IMR-90 (cell line): ENCODE data around the gene DACH1. TPM values are rescaled to one million over a fixed set of nuclear protein-coding genes. Genes with fewer than 3 reads are reported as not detected.

Experiments used
- ATAC-seq: fragments of 200-7000 bp; cut with Tn5 transposase; 2 replicates; pipeline ENCODE4 v1.9.1; 2020; ENCODE audit warnings: low read depth, mild to moderate bottlenecking, moderate library complexity
- BruUV-seq: library from RNA; stranded (reverse); fragments of 400-500 nt; replicated peaks from 2 replicates; lab custom pipeline; 2021; lab: Mats Ljungman, UMichigan
- CTCF ChIA-PET: fragments of 300-600 bp; formaldehyde crosslinking; extraction: SDS; loops from one replicate; lab custom pipeline; 2021; ENCODE audit warnings: antibody characterized with exemption; lab: Yijun Ruan, JAX
- POLR2A ChIA-PET: fragments of 300-600 bp; sonication (Branson Sonifier 250); formaldehyde crosslinking; loops from one replicate; lab custom pipeline; 2022; ENCODE audit warnings: antibody characterized with exemption; ENCODE audit not compliant: unreplicated experiment; lab: Charles Lee
- DNase-seq: peaks from one replicate; pipeline ENCODE4 v3.0.0; 2013
- H2AFZ ChIP-seq: replicated peaks from 2 replicates; pipeline ENCODE3; 2013; ENCODE audit warnings: low read length, mild to moderate bottlenecking; ENCODE audit not compliant: poor library complexity
- H2AK5ac ChIP-seq: 2 replicates; pipeline ENCODE4 v1.6.1; 2013; ENCODE audit warnings: low read depth, low read length, inconsistent platforms
- H2AK9ac ChIP-seq: replicated peaks from 2 replicates; pipeline ENCODE3; 2013; ENCODE audit warnings: mild to moderate bottlenecking, low read depth, low read length, moderate library complexity; ENCODE audit not compliant: poor library complexity
- H2BK120ac ChIP-seq: 2 replicates; pipeline ENCODE4 v1.6.1; 2013; ENCODE audit warnings: low read depth, low read length, inconsistent platforms
- H2BK15ac ChIP-seq: 3 replicates; pipeline ENCODE4 v1.6.1; 2013; ENCODE audit warnings: low read depth, low read length, inconsistent platforms
- H2BK20ac ChIP-seq: 2 replicates; pipeline ENCODE4 v1.6.1; 2013; ENCODE audit warnings: low read depth, mild to moderate bottlenecking, inconsistent platforms, low read length, moderate library complexity
- H2BK5ac ChIP-seq: 2 replicates; pipeline ENCODE4 v1.6.1; 2013; ENCODE audit warnings: mild to moderate bottlenecking, low read depth, low read length, inconsistent platforms; ENCODE audit not compliant: poor library complexity, severe bottlenecking
- H3K14ac ChIP-seq: replicated peaks from 2 replicates; pipeline ENCODE4 v1.6.1; 2013; ENCODE audit warnings: low read depth, low read length, inconsistent platforms
- H3K18ac ChIP-seq: 2 replicates; pipeline ENCODE4 v1.6.1; 2013; ENCODE audit warnings: low read depth, low read length, control low read depth
- H3K23ac ChIP-seq: 2 replicates; pipeline ENCODE4 v1.6.1; 2013; ENCODE audit warnings: low read depth, low read length, inconsistent platforms
- H3K27ac ChIP-seq: 2 replicates; pipeline ENCODE4 v1.5.1; 2013; ENCODE audit warnings: mild to moderate bottlenecking, control low read depth, low read length; ENCODE audit not compliant: insufficient read depth
- H3K27me3 ChIP-seq: 2 replicates; pipeline ENCODE4 v1.6.1; 2013; ENCODE audit warnings: low read length; ENCODE audit not compliant: control insufficient read depth, insufficient read depth
- H3K36me3 ChIP-seq: 2 replicates; pipeline ENCODE4 v1.6.1; 2013; ENCODE audit warnings: low read length, mixed read lengths; ENCODE audit not compliant: control insufficient read depth, insufficient read depth
- H3K4ac ChIP-seq: 2 replicates; pipeline ENCODE4 v1.6.1; 2013; ENCODE audit warnings: low read depth, low read length, inconsistent platforms
- H3K4me1 ChIP-seq: 2 replicates; pipeline ENCODE4 v1.6.1; 2013; ENCODE audit warnings: low read length, mixed read lengths; ENCODE audit not compliant: control insufficient read depth, insufficient read depth
- H3K4me2 ChIP-seq: 2 replicates; pipeline ENCODE4 v1.6.1; 2013; ENCODE audit warnings: low read depth, mild to moderate bottlenecking, control low read depth, low read length, moderate library complexity
- H3K4me3 ChIP-seq: 2 replicates; pipeline ENCODE4 v1.5.1; 2013; ENCODE audit warnings: low read depth, mild to moderate bottlenecking, control low read depth, low read length, moderate library complexity; ENCODE audit not compliant: insufficient read depth
- H3K56ac ChIP-seq: 2 replicates; pipeline ENCODE4 v1.6.1; 2013; ENCODE audit warnings: low read length, inconsistent platforms; ENCODE audit not compliant: insufficient read depth; ENCODE audit errors: extremely low read depth
- H3K79me1 ChIP-seq, 2 experiments: 2 replicates each; pipeline ENCODE4 v1.6.1; 2013; ENCODE audit warnings: low read length in 2 of 2, inconsistent platforms in 1 of 2, low read depth in 1 of 2
- H3K9ac ChIP-seq: 2 replicates; pipeline ENCODE4 v1.6.1; 2013; ENCODE audit warnings: low read depth, low read length, control low read depth
- H3K9me1 ChIP-seq: 2 replicates; pipeline ENCODE4 v1.6.1; 2013; ENCODE audit warnings: low read length, inconsistent platforms; ENCODE audit not compliant: insufficient read depth
- H3K9me3 ChIP-seq: 2 replicates; pipeline ENCODE4 v1.6.1; 2013; ENCODE audit warnings: low read length; ENCODE audit not compliant: control insufficient read depth, insufficient read depth
- H4K20me1 ChIP-seq: 2 replicates; pipeline ENCODE4 v1.6.1; 2013; ENCODE audit warnings: low read length, inconsistent platforms; ENCODE audit not compliant: insufficient read depth
- H4K5ac ChIP-seq: 2 replicates; pipeline ENCODE4 v1.6.1; 2013; ENCODE audit warnings: mild to moderate bottlenecking, low read depth, low read length, control low read depth
- H4K8ac ChIP-seq, 2 experiments: 2 replicates each; pipeline ENCODE4 v1.6.1; 2013; ENCODE audit warnings: low read depth in 2 of 2, low read length in 2 of 2, control low read depth in 1 of 2, inconsistent platforms in 1 of 2
- H4K91ac ChIP-seq: 2 replicates; pipeline ENCODE4 v1.6.1; 2013; ENCODE audit warnings: low read depth, low read length, inconsistent platforms; ENCODE audit not compliant: insufficient read depth
- CEBPB ChIP-seq: IDR thresholded peaks from 2 replicates; pipeline ENCODE4 v1.6.1; 2012; ENCODE audit warnings: low read depth, low read length, improper control_type of control experiment
- MAFK ChIP-seq: IDR thresholded peaks from 2 replicates; pipeline ENCODE4 v1.6.1; 2012; ENCODE audit warnings: low read depth, low read length, improper control_type of control experiment
- MAZ ChIP-seq: IDR thresholded peaks from 2 replicates; pipeline ENCODE4 v1.6.1; 2012; ENCODE audit warnings: low read depth, mild to moderate bottlenecking, low read length, improper control_type of control experiment, moderate library complexity, borderline replicate concordance
- RCOR1 ChIP-seq: IDR thresholded peaks from 2 replicates; pipeline ENCODE4 v1.6.1; 2012; ENCODE audit warnings: mild to moderate bottlenecking, low read length, improper control_type of control experiment; ENCODE audit not compliant: insufficient replicate concordance
- SMC3 ChIP-seq: fragments of 150-350 bp; IDR thresholded peaks from 2 replicates; pipeline ENCODE4 v1.6.1; 2016; ENCODE audit warnings: low read depth, mild to moderate bottlenecking, antibody characterized with exemption, low read length, moderate library complexity
- dilution Hi-C: fragments of 300-500 bp; cut with HindIII; formaldehyde crosslinking; loops from one replicate; pipeline ENCODE4 v1.14.3; 2018; ENCODE audit warnings: low sequenced_read_pairs; ENCODE audit not compliant: unreplicated experiment
- in situ Hi-C: fragments of 300-500 bp; cut with MboI; formaldehyde crosslinking; loops from 3 replicates; pipeline ENCODE4 v1.14.3; 2019; ENCODE audit warnings: low sequenced_read_pairs, inconsistent platforms, mixed read lengths
- intact Hi-C: fragments of 100-400 bp; cut with micrococcal nuclease; formaldehyde crosslinking; loops from 2 replicates; pipeline ENCODE4 v1.10.0; 2022
- polyA plus RNA-seq, 3 experiments: library from polyadenylated mRNA; depleted of rRNA; stranded (reverse); fragments of >200 nt; gene quantifications; 2 replicates each; pipeline ENCODE4 v1.2.3, GENCODE V29; 2012; ENCODE audit warnings: low replicate concordance in 1 of 3
- total RNA-seq: library from RNA; depleted of rRNA; stranded (reverse); fragments of >200 nt; gene quantifications from 2 replicates; pipeline ENCODE4 v1.2.3, GENCODE V29; 2012
- TF ChIP-seq, protein P1 (sequence below): fragments of 150-350 bp; IDR thresholded peaks from 2 replicates; pipeline ENCODE4 v1.6.1; 2017; ENCODE audit warnings: mild to moderate bottlenecking, antibody characterized with exemption, low read length, low read depth

Gene DACH1
- total and polyA plus RNA-seq, 2 of the 4 experiments (the other 2 are of a cell fraction), result not detected

DNA sequence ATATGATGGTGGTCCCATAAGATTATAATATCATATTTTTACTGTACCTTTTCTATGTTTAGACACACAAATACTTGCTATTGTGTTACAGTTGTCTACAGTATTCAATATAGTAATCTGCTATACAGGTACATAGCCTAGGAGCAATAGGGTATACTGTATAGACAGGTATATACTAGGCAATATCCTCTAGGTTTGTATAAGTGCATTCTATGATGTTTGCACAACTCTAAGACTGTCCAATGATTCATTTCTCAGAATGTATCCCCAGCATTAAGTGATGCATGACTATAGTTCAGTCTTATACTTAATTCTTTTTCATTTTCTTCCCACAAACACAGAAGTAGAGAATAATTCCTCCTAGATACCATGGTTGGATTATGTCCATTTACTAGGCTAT lies 383.3 kb downstream of the DACH1 start:
- intact Hi-C loops, result no loop called here
- no TSS peak for BruUV-seq

More for the DNA sequence above, 383.3 kb downstream of the DACH1 start:
- in situ Hi-C loops, result no loop called here
- Histone ChIP-seq H3K9me3 (no peaks in the 10 kb centered on the region), H3K4me1 (no peaks in the 10 kb centered on the region), H2AFZ (no peak overlapping the region), H3K9me1 (no peaks in the 10 kb centered on the region), H3K56ac (no peak overlapping the region), H2BK5ac (no peak overlapping the region), H3K79me1 (no peaks in the 10 kb centered on the region), H4K91ac (no peak overlapping the region), H3K4me3 (no peak overlapping the region), H2BK120ac (no peak overlapping the region), H2BK15ac (no peak overlapping the region), H2AK9ac (no peak overlapping the region), H3K4me2 (no peak overlapping the region), H3K23ac (no peak overlapping the region), H4K8ac (no peak overlapping the region), H4K20me1 (no peaks in the 10 kb centered on the region), H2BK20ac (no peak overlapping the region), H3K27ac (no peak overlapping the region), H3K18ac (no peak overlapping the region), H2AK5ac (no peak overlapping the region), H3K36me3 (no peaks in the 10 kb centered on the region), H3K27me3 (no peaks in the 10 kb centered on the region), H3K9ac (no peak overlapping the region), H3K4ac (no peak overlapping the region), H4K5ac (no peak overlapping the region), H3K14ac (no peak overlapping the region)
- TF ChIP-seq RCOR1, result no peak
- no peak for TF ChIP-seq SMC3
- no peak for TF ChIP-seq MAZ
- no peak for TF ChIP-seq CEBPB
- TF ChIP-seq, protein P1, sequence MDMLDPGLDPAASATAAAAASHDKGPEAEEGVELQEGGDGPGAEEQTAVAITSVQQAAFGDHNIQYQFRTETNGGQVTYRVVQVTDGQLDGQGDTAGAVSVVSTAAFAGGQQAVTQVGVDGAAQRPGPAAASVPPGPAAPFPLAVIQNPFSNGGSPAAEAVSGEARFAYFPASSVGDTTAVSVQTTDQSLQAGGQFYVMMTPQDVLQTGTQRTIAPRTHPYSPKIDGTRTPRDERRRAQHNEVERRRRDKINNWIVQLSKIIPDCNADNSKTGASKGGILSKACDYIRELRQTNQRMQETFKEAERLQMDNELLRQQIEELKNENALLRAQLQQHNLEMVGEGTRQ, result no peak
- no peak for TF ChIP-seq MAFK
- POLR2A ChIA-PET, result no interaction called here
- dilution Hi-C loops, result no loop called here
- ATAC-seq, result no peak
- CTCF ChIA-PET, result no interaction called here
- no peak for DNase-seq
